Lung (tissue), 12 donors: Measurements from ENCODE around the gene SNX5. TPM values are rescaled to one million over a fixed set of nuclear protein-coding genes. Genes with fewer than 3 reads are reported as not detected.

Experiments
- ATAC-seq: fragments of 200-7000 bp; cut with Tn5 transposase; one replicate; pipeline ENCODE4 v1.9.1; 2020; ENCODE audit warnings: moderate number of reproducible peaks; ENCODE audit not compliant: insufficient read depth, low FRiP score
- DNase-seq, 3 donors: peaks; one replicate each; pipeline ENCODE4 v3.0.0-alpha.2; 2013 to 2017
- H3K27ac ChIP-seq, 2 donors: one replicate each; pipeline ENCODE4 v1.5.1; 2013; ENCODE audit warnings: mild to moderate bottlenecking in 2 of 2, moderate library complexity in 2 of 2, control low read depth in 1 of 2, inconsistent platforms in 1 of 2, low read depth in 1 of 2, low read length in 1 of 2
- H3K27me3 ChIP-seq, 3 donors: one replicate each; pipeline ENCODE4 v1.5.1; 2013; ENCODE audit warnings: low read length in 2 of 3; ENCODE audit not compliant: control insufficient read depth in 3 of 3, insufficient read depth in 3 of 3
- H3K36me3 ChIP-seq, 4 donors: one replicate each; pipeline ENCODE4 v1.5.1; 2013; ENCODE audit warnings: low read length in 4 of 4, mild to moderate bottlenecking in 1 of 4, moderate library complexity in 1 of 4; ENCODE audit not compliant: control insufficient read depth in 4 of 4, insufficient read depth in 4 of 4
- H3K4me1 ChIP-seq, 5 donors: one replicate each; pipeline ENCODE4 v1.5.1; 2013; ENCODE audit warnings: low read length in 5 of 5, mild to moderate bottlenecking in 2 of 5, moderate library complexity in 1 of 5; ENCODE audit not compliant: control insufficient read depth in 5 of 5, insufficient read depth in 5 of 5
- H3K4me3 ChIP-seq: one replicate; pipeline ENCODE4 v1.5.1; 2013; ENCODE audit warnings: mild to moderate bottlenecking, control low read depth, moderate library complexity
- H3K9ac ChIP-seq, 2 donors: one replicate each; pipeline ENCODE4 v1.5.1; 2013; ENCODE audit warnings: low read length in 2 of 2, control low read depth in 1 of 2; ENCODE audit not compliant: insufficient read depth in 1 of 2
- H3K9me3 ChIP-seq, 4 donors: one replicate each; pipeline ENCODE4 v1.5.1; 2013; ENCODE audit warnings: low read length in 3 of 4, mild to moderate bottlenecking in 1 of 4, moderate library complexity in 1 of 4; ENCODE audit not compliant: control insufficient read depth in 4 of 4, insufficient read depth in 3 of 4
- WGBS, 2 donors: extraction: QIAGEN DNeasy Blood & Tissue Kit; methylation state at CpG; one replicate each; pipeline ENCODE4 v1.1.7; 2013; 5-methylcytosine and 5-hydroxymethylcytosine counted together
- polyA plus RNA-seq, 2 donors: library from polyadenylated mRNA; stranded (reverse); fragments of 200-250 nt; gene quantifications; one replicate each; pipeline ENCODE4 v1.2.1, GENCODE V29; 2013
- total RNA-seq, 2 donors: library from RNA; depleted of rRNA in 1 of 2; stranded (reverse); fragments of >200 nt in 1 of 2; gene quantifications; one replicate each; pipeline ENCODE4 v1.2.1, GENCODE V29; 2014 to 2021
- TF ChIP-seq, protein P1 (sequence below): IDR thresholded peaks from 2 replicates; pipeline ENCODE4 v1.5.1; 2012; ENCODE audit warnings: mild to moderate bottlenecking; ENCODE audit errors: control extremely low read depth, extremely low read depth
- donor health status: control.
- donor health status: control.
- donor health status: Bipolar disorder and iron deficiency.
- donor health status: healthy.
- donor health status: DM: yes; HTN: yes; CAD: no.

The SNX5 gene
- total and polyA plus RNA-seq, 4 donors, result 66.6 to 194 (median 86.7) TPM

DNA sequence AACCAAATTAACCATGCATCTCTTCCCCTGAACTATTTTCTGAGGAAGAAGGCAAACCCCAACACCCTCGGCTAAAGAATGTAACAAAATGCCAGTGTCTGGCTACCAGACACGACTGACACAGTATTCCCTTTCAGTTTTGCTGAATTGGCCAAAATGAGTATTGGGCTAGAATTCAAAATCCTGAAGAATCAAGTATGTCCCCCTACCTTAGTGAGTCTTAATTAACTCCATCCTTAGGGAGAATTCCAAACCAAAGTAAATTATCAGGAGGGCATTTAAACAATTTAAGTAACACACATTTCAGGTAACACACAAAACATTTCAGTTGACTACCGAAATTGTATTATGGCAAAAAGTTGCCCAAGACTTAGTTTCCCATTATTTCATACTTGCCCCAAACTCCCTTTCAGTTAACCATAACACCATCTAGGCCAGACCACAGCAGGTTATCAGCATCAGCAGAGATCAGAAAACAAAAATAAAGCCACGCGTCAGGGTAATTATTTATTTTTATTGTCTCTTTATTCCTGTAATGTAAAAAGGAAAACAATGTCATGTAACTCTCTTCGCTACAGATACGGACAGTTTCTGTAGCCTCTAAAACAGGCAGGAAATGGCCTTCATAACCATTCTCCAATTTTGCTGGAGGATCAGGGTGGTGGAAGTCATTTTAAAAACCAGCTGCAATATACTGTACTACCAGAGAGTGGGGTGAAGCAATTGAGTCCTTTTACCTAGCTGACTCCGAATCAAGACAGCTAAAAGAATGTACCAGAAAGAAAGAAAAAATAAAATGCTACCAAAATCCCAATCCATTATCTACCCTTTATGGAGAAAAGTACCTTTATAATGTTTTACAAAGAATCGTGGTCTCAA, 1.9 kb downstream of the SNX5 start:
- H3K9me3 ChIP-seq, result no peaks in the 10 kb centered on the region
- no peaks in the 10 kb centered on the region for H3K27me3 ChIP-seq
- H3K4me3 ChIP-seq, result no peak overlapping the region
- H3K36me3 ChIP-seq, result peaks cover 4 to 6% (median 6%) of the 10 kb centered on the region in 4 donors
- TF ChIP-seq, protein P1, sequence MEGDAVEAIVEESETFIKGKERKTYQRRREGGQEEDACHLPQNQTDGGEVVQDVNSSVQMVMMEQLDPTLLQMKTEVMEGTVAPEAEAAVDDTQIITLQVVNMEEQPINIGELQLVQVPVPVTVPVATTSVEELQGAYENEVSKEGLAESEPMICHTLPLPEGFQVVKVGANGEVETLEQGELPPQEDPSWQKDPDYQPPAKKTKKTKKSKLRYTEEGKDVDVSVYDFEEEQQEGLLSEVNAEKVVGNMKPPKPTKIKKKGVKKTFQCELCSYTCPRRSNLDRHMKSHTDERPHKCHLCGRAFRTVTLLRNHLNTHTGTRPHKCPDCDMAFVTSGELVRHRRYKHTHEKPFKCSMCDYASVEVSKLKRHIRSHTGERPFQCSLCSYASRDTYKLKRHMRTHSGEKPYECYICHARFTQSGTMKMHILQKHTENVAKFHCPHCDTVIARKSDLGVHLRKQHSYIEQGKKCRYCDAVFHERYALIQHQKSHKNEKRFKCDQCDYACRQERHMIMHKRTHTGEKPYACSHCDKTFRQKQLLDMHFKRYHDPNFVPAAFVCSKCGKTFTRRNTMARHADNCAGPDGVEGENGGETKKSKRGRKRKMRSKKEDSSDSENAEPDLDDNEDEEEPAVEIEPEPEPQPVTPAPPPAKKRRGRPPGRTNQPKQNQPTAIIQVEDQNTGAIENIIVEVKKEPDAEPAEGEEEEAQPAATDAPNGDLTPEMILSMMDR, result no peak
- peak overlapping the region in 1 of 2 donors; percentile 90 for H3K27ac ChIP-seq
- DNase-seq, result peak in 2 of 3 donors; percentile 68 to 72
- no peak for ATAC-seq
- WGBS, 2 donors, result 3 to 7% methylated on average over 9 of the region's 9 CpGs
- H3K9ac ChIP-seq, result peak overlapping the region; percentile 82 to 96
- peaks cover 8 to 72% (median 43%) of the 10 kb centered on the region in 5 donors for H3K4me1 ChIP-seq

DNA sequence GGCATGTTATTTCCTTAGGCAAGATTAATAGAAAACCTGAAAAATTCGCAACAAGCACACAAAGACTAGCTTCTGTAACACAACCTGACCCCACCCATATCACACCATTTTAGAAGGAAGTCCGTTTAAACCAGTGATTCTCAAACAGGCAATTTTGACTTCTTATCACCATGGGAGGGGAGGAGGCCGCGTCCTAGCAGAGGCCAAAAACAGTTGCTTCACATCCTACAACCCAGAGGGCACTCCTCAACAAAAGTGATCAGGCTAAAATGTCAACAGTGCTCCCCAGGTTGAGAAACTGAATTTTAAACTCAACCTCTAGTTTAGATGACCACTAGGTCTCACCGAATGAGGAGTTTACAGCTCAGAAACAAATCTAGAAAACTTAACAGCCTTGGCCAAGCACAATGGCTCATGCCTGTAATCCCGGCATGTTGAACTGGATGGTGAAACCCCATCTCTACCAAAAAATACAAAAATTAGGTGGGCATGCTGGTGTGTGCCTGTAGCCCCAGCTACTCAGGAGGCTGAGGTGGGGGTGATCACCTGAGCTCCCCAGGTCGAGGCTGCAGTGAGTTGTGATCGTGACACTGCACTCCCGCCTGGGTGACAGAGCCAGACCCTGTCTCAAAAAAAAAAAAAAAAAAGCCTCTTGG, 3.4 kb downstream of the SNX5 start:
- no peak overlapping the region for H3K4me3 ChIP-seq
- H3K9me3 ChIP-seq, result no peaks in the 10 kb centered on the region
- H3K36me3 ChIP-seq, result peaks cover 4 to 6% (median 6%) of the 10 kb centered on the region in 4 donors
- H3K27me3 ChIP-seq, result no peaks in the 10 kb centered on the region
- peak overlapping the region; percentile 2 to 72 for H3K9ac ChIP-seq
- TF ChIP-seq, protein P1, result no peak
- DNase-seq (peak in 2 of 3 donors; percentile 42 to 50), ATAC-seq (no peak)
- WGBS, 2 donors, result 45 to 52% methylated on average over 9 of the region's 9 CpGs
- peaks cover 14 to 67% (median 39%) of the 10 kb centered on the region in 5 donors for H3K4me1 ChIP-seq
- peak overlapping the region in 1 of 2 donors; percentile 83 for H3K27ac ChIP-seq

DNA sequence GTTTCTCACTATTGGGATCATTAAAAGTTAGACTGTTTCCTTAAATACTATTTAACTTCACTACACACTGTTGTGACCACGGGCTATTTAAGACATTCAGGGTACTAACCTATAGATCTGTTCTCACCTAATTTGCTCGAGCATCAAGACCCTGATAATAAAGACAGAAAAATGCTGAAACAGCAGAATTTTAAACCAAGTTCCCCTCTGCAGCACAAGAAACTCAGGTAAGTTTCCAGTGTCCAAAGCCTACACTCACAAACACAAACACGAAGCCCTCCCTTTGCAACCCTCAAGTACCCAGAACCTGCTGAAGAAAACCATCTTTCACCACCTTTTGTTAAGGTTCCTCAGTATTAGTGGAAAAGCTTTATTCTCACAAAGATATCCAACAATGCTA, 4.0 kb downstream of the SNX5 start:
- DNase-seq (no peak), ATAC-seq (no peak)
- Histone ChIP-seq H3K27ac (peak overlapping the region in 1 of 2 donors; percentile 52), H3K9ac (peak overlapping the region; percentile 2 to 72), H3K9me3 (no peaks in the 10 kb centered on the region), H3K36me3 (peaks cover 4 to 6% (median 6%) of the 10 kb centered on the region in 4 donors), H3K4me3 (no peak overlapping the region), H3K4me1 (peaks cover 18 to 63% (median 43%) of the 10 kb centered on the region in 5 donors), H3K27me3 (no peaks in the 10 kb centered on the region)
- WGBS, 2 donors, result 63 to 74% methylated on average over 3 of the region's 3 CpGs
- TF ChIP-seq, protein P1, result no peak
